ENCODE measurements around the gene LARGE2. TPM values are rescaled to one million over a fixed set of nuclear protein-coding genes. Genes with fewer than 3 reads are reported as not detected.

Gene LARGE2
- total and polyA plus RNA-seq, 2 experiments from 2014 or later: 4.3 to 9.7 TPM

DNA sequence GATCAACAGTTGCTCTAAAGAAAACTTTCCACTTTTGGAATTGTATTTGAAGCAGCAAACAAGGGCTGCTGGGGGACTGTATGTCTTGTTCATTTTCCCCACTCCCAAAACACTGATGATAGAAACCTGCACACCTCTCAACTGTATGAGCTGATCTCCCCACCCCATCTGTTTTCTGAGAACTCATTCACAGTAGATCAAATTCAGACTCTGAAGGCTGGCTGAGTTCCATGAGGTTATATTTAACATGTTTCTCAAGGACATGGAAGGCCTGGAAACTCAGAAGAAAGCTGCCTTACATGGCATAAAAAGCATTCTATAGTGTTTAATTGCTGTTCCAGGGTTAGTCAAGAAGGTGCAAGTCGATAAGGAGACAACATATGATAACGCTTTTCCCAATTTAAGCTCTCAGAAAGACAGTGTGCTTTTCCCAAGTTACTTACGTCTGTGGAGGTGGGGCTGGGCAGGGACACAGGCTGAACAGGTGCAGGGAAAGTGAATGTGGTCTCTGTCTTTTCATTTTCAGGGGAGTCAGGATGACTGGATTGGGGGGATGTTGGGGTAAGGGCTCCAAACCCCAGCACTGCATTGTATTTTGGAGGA is 23.0 kb downstream of the LARGE2 start:
- no peaks in the 10 kb centered on the region for H4K20me1 ChIP-seq (ENCODE audit: insufficient read depth, poor library complexity, severe bottlenecking)
- H3K27ac ChIP-seq: no peak overlapping the region
- DNase-seq (ENCODE audit: low spot score): no peak
- H3K4me2 ChIP-seq: no peak overlapping the region
- H3K36me3 ChIP-seq (replicated peaks; ENCODE audit: insufficient read depth, low read depth): no peaks in the 10 kb centered on the region
- no peaks in the 10 kb centered on the region for H3K9me3 ChIP-seq (ENCODE audit: low read depth)
- no peak for TF ChIP-seq EZH2 (IDR thresholded peaks at IDR 0.05; ENCODE audit: borderline replicate concordance)
- H3K4me3 ChIP-seq: no peak overlapping the region
- no peaks in the 10 kb centered on the region for H3K27me3 ChIP-seq
- H3K9me2 ChIP-seq (replicated peaks; ENCODE audit: insufficient read depth): no peaks in the 10 kb centered on the region
- 88% methylated on average over 3 of the region's 3 CpGs for WGBS (ENCODE audit: low lambda C conversion rate, missing lambda C conversion rate)
- no peak overlapping the region for H2AFZ ChIP-seq
- no peaks in the 10 kb centered on the region for H3K79me2 ChIP-seq
- no peaks in the 10 kb centered on the region for H3K4me1 ChIP-seq (ENCODE audit: insufficient read depth)

DNA sequence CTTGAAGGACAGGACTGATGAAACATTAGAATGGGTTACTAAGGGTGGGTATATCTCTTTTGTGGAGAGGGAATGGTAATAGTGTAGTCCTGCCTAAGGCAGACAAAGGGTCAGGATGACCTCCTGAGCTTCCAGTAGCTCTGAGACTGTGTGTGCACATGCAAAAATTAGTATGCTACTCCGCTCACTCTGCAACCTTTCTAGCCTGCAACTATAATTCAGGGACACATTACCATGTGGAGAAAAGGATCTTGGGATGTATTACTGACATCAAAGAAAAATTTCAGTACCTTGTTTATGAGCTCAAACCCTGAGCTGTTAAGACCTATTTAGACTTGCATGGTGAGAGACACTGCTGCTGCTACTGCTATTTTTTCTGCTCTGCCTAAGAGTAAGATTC is 25.4 kb downstream of the LARGE2 start:
- TF ChIP-seq EZH2phosphoT487 (IDR thresholded peaks at IDR 0.05; ENCODE audit: low read depth, severe bottlenecking, unreplicated experiment) (no peak), EZH2 (IDR thresholded peaks at IDR 0.05; ENCODE audit: borderline replicate concordance) (no peak)
- TF ChIP-seq, protein P1, sequence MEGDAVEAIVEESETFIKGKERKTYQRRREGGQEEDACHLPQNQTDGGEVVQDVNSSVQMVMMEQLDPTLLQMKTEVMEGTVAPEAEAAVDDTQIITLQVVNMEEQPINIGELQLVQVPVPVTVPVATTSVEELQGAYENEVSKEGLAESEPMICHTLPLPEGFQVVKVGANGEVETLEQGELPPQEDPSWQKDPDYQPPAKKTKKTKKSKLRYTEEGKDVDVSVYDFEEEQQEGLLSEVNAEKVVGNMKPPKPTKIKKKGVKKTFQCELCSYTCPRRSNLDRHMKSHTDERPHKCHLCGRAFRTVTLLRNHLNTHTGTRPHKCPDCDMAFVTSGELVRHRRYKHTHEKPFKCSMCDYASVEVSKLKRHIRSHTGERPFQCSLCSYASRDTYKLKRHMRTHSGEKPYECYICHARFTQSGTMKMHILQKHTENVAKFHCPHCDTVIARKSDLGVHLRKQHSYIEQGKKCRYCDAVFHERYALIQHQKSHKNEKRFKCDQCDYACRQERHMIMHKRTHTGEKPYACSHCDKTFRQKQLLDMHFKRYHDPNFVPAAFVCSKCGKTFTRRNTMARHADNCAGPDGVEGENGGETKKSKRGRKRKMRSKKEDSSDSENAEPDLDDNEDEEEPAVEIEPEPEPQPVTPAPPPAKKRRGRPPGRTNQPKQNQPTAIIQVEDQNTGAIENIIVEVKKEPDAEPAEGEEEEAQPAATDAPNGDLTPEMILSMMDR (IDR thresholded peaks at IDR 0.05; ENCODE audit: poor library complexity): no peak
- WGBS (ENCODE audit: low lambda C conversion rate, missing lambda C conversion rate): 94% methylated on average over 1 of the region's 1 CpG

DNA sequence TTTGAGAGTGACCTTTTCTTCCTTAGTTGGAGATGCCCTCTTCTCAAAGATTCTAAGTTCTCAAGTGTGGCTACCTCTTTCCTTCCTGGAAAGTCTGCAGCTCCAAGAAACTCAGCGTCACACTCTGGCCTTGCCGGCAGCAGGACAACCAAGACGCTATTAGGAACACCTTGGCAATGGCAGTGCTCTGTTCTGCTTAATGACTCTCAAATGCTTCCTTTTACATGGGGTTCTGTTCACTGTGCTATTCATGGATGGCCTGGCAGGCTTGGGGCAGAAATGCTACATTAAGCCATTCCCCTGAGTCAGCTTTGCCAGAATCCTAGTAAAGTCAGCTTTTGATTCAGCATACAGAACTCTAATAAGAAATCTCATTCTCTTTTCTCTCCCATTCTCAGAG is 25.9 kb downstream of the LARGE2 start:
- H3K27ac ChIP-seq: no peak overlapping the region
- WGBS (ENCODE audit: low lambda C conversion rate, missing lambda C conversion rate): 95% methylated on average over 3 of the region's 3 CpGs
- H4K20me1 ChIP-seq (ENCODE audit: insufficient read depth, poor library complexity, severe bottlenecking): no peaks in the 10 kb centered on the region
- TF ChIP-seq, protein P1 (IDR thresholded peaks at IDR 0.05; ENCODE audit: poor library complexity): no peak
- no peak for TF ChIP-seq EZH2phosphoT487 (IDR thresholded peaks at IDR 0.05; ENCODE audit: low read depth, severe bottlenecking, unreplicated experiment)
- no peak for TF ChIP-seq EZH2 (IDR thresholded peaks at IDR 0.05; ENCODE audit: borderline replicate concordance)
- H3K4me1 ChIP-seq (ENCODE audit: insufficient read depth): no peaks in the 10 kb centered on the region
- no peaks in the 10 kb centered on the region for H3K9me3 ChIP-seq (ENCODE audit: low read depth)
- H3K4me3 ChIP-seq: no peak overlapping the region
- no peak for DNase-seq (ENCODE audit: low spot score)
- no peaks in the 10 kb centered on the region for H3K36me3 ChIP-seq (replicated peaks; ENCODE audit: insufficient read depth, low read depth)
- H3K79me2 ChIP-seq: no peaks in the 10 kb centered on the region
- H3K27me3 ChIP-seq: no peaks in the 10 kb centered on the region
- no peaks in the 10 kb centered on the region for H3K9me2 ChIP-seq (replicated peaks; ENCODE audit: insufficient read depth)
- H2AFZ ChIP-seq: no peak overlapping the region
- H3K4me2 ChIP-seq: no peak overlapping the region

More for the DNA sequence above, 25.4 kb downstream of the LARGE2 start:
- Histone ChIP-seq H3K27me3 (no peaks in the 10 kb centered on the region), H3K4me2 (no peak overlapping the region), H3K9me2 (replicated peaks; ENCODE audit: insufficient read depth) (no peaks in the 10 kb centered on the region), H2AFZ (no peak overlapping the region), H3K4me3 (no peak overlapping the region), H4K20me1 (ENCODE audit: insufficient read depth, poor library complexity, severe bottlenecking) (no peaks in the 10 kb centered on the region), H3K4me1 (ENCODE audit: insufficient read depth) (no peaks in the 10 kb centered on the region), H3K36me3 (replicated peaks; ENCODE audit: insufficient read depth, low read depth) (no peaks in the 10 kb centered on the region), H3K79me2 (no peaks in the 10 kb centered on the region), H3K27ac (no peak overlapping the region), H3K9me3 (ENCODE audit: low read depth) (no peaks in the 10 kb centered on the region)
- no peak for DNase-seq (ENCODE audit: low spot score)

DNA sequence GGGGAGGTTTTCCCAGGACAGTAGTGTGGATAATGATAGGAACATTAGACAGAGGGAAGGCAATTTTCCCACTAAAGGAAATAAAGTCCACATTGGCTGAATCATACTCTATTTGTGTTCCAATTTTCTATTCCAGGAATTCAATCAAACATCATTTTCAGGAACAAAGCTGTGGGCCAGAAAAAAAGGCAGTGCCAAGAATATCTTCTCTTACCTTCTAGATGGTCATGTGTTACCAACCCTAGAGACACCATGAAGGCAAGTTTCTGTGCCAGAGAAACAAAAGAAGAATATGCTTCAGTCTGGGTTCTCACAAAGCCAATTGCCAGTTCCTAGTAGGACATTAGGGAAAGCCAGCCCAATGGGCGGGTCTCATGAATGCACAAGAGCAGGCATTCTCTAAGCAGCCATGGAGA is 27.5 kb downstream of the LARGE2 start:
- no peak for DNase-seq (ENCODE audit: low spot score)
- Histone ChIP-seq H3K79me2 (no peaks in the 10 kb centered on the region), H3K4me2 (no peak overlapping the region), H3K9me3 (ENCODE audit: low read depth) (no peaks in the 10 kb centered on the region), H2AFZ (no peak overlapping the region), H3K27me3 (no peaks in the 10 kb centered on the region), H4K20me1 (ENCODE audit: insufficient read depth, poor library complexity, severe bottlenecking) (no peaks in the 10 kb centered on the region), H3K9me2 (replicated peaks; ENCODE audit: insufficient read depth) (no peaks in the 10 kb centered on the region), H3K4me3 (no peak overlapping the region), H3K4me1 (ENCODE audit: insufficient read depth) (no peaks in the 10 kb centered on the region), H3K36me3 (replicated peaks; ENCODE audit: insufficient read depth, low read depth) (no peaks in the 10 kb centered on the region), H3K27ac (no peak overlapping the region)
- TF ChIP-seq EZH2phosphoT487 (IDR thresholded peaks at IDR 0.05; ENCODE audit: low read depth, severe bottlenecking, unreplicated experiment): no peak
- TF ChIP-seq, protein P1 (IDR thresholded peaks at IDR 0.05; ENCODE audit: poor library complexity): no peak
- no peak for TF ChIP-seq EZH2 (IDR thresholded peaks at IDR 0.05; ENCODE audit: borderline replicate concordance)
- WGBS (ENCODE audit: low lambda C conversion rate, missing lambda C conversion rate): 97% methylated on average over 1 of the region's 1 CpG

All from hepatocyte (in vitro differentiated cells).